Activated T-helper 1 cell treated with anti-CD3 and anti-CD28 coated beads, Interleukin-2, amount 50 U/mL, for 16 hours (primary cell): ENCODE results near the gene ROBO2.

Source experiments
- DNase-seq, 2 donors: peaks; one replicate each; pipeline ENCODE4 v3.0.0-alpha.2; 2020; ENCODE audit warnings: low read depth in 1 of 2, low spot score in 1 of 2

ROBO2 gene

DNA sequence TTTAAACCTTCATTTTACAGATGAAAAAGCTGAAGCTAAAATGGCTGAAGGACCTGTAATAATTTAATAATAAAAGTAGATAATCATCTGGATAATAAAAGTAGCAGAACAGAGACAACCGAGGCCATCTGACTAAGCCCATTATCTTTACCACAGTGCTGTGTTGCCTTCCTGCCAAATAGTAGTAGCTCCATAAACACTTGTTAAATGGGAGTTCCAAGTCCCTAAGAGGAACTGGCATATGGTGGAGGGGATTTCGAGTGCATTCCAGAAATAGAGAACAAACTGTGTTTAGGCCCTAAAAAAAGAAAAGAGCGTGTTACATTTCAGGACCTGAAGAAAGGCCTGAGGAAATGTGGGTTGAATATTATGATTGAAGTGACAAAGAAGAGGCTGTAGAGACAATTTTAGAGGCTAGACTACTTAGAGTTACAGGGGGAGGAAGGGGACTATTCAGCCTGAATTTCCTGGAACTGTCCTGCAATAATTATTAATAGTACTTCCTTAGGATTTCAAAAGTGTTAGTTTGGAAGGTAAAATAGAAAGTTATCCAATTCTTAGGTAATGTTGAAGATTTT, 424.3 kb downstream of the ROBO2 start:
- no peak for DNase-seq

DNA sequence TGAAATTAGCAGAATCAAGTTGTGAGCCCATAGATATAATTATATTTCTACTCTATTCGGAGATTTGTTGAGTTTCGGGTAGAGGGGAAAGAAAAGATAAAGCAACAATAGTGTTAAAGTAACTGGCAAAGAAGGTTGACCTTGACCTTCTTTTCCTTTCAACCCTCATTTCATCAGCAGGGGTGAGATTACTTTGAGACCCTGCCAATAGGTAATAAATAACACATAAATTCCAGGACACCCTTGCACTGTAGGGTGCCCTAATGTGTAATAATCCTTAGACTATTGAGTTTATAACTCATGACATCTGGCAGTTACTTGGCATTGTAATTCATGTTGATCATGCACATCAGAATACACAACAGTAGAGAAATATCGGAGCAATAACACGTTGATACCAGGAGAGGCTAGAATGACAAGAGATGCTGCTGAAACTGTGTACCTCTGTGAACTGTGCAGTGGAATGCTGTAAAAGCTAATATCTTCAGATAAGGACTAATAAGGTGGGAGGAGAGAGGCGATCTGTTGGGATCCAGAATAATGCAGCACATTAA, 426.7 kb downstream of the ROBO2 start:
- no peak for DNase-seq

GRCh38 chr3:77467702-77468625, 428.1 kb downstream of the ROBO2 start:
- DNase-seq = no peak

DNA sequence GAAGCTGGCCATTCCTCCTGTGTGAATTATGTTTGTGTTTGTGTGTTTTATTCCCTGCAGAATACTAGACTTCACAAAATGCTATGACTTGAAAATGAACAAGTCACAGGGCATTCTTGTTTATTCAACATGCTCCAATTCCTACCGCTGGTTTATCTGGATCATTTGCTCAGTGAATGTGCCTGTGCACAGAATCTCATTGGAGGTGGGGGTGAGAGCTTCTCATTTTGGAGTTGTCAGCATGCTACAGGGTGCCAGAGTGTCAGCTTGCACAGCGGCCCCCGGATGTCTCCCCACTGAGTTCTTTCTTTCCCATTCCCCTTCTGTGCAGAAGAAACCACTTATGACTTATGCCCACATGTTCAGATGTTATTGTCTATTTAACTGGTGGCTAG, 428.7 kb downstream of the ROBO2 start:
- DNase-seq = no peak

- no peak for DNase-seq
Observed at GRCh38 chr3:77475507-77475906, 435.6 kb downstream of the ROBO2 start.

DNA sequence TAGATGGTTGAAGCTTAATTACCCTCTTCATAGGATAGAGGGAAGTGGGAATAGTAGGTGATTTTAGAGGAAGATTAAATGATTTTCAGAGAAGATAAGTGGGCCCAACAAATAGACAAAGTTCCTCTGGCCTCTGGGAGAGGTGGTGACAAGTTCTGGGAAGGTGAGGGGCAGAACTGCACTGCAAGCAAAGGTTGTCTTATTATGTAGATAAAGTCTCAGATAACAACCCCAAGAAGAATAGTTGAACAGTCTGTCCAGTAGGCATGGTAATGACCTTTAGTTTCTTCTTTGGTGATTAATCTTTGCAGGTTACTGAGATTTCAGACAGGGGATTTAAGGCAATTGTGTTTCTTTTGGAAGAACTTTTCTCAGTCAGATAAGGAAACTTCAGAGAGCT, 439.1 kb downstream of the ROBO2 start:
- DNase-seq = no peak

GRCh38 chr3:77489216-77489615, 449.3 kb downstream of the ROBO2 start:
- no peak for DNase-seq

DNA sequence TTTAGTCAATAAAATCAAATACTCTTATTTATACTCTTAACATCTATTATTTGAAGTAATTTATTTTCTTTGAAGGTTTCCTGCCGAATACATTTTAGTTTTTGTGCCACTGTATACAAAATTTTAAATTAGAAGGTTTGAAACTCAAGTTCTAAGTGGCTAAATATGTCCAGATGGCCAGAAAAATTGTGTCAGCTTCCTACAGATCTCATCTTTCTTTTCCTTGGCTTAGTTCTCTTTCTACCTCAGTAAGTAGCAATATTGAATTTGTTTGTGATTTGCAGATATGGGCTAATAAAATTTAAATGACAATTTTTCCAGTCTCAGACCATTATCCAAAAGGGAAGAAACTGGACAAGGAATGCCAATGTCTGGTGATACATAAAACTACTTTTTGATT, 452.1 kb downstream of the ROBO2 start:
- no peak for DNase-seq

GRCh38 chr3:77500721-77501120, 460.8 kb downstream of the ROBO2 start:
- DNase-seq = no peak

DNA sequence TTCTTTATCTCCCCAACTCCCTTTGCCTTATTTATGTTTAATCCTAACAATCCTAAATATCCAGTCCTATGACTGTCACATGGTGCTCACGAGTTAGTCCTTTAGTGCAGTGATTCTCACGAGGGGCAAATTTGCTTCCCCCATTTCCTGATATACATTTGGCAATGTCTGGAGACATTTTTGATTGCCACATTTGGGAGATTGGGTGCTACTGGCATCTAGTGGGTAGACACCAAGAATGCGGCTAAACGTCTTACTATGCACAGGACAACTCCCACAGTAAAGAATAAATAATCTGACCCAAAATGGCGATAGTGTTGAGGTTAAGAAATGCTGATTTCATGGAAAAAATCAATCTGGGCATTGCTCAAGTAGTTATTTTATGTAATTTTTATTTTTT, 466.5 kb downstream of the ROBO2 start:
- no peak for DNase-seq

GRCh38 chr3:77513542-77513941, 473.6 kb downstream of the ROBO2 start:
- DNase-seq = no peak

GRCh38 chr3:77514766-77515165, 474.9 kb downstream of the ROBO2 start:
- no peak for DNase-seq

DNA sequence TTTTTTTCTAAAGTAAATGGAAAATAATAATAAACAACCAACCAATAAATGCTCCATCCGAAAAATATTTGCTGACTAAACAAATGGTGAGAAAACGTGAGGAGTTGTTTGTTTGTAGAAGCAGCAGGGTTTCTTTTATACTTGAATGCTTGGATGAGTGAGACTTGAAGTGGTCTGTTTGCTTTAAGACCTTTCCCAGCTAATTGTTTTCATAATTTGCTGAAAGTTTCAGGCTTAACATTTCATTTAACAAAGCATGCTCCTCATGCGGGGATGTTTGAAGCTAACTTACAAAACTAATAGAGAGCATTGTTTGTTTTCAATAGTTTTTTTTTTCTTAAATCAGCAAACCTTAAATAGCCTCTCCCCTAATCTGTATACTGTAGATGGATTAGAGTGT, 484.6 kb downstream of the ROBO2 start:
- no peak for DNase-seq

GRCh38 chr3:77524946-77525682, 485.2 kb downstream of the ROBO2 start:
- DNase-seq = no peak

DNA sequence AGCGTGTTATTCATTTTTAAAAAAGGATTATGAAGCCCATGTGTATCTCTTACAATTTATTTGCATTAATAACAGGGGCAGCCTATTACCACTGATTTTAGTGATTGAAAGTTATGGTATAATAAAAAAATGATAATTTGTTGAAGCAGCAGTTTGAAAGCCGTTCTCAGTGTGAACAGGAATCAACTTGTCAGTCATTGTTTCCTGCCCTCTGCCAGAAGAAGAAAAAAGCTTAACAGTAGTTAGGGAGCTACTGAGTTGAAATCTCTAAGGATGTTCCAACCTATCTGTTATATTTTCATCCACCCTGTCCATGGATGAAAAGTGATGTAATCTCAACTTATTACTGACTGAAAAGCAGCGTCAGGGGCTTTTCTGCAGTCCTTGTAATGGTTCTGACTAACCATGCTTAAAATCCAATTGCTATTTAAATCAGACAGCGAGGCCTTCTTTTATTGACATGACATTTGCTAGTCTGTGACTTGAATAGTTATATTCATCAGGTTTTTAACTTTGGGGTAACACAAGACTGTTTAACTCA, 486.7 kb downstream of the ROBO2 start:
- DNase-seq = no peak

GRCh38 chr3:77529522-77529921, 489.6 kb downstream of the ROBO2 start:
- no peak for DNase-seq

- DNase-seq = no peak
Observed at GRCh38 chr3:77530870-77531269, 491.0 kb downstream of the ROBO2 start.

- no peak for DNase-seq
Observed at GRCh38 chr3:77535116-77535515, 495.2 kb downstream of the ROBO2 start.

- DNase-seq = no peak
Observed at GRCh38 chr3:77536038-77536775, 496.3 kb downstream of the ROBO2 start.

DNA sequence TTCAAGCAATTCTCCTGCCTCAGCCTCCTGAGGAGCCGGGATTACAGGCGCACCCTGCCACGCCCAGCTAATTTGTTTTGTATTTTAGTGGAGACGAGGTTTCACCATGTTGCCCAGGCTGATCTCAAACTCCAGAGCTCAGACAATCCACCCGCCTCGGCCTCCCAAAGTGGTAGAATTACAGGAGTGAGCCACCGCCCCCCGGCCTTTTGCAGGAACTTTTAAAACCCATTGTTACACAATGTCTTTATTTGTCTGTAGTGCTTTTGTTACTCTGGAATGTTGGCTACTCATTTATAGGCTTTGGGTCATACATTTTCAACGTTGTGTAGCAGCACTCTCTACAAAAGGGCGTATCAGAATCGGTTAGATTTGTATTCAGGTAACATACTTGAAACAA, 499.1 kb downstream of the ROBO2 start:
- no peak for DNase-seq

DNA sequence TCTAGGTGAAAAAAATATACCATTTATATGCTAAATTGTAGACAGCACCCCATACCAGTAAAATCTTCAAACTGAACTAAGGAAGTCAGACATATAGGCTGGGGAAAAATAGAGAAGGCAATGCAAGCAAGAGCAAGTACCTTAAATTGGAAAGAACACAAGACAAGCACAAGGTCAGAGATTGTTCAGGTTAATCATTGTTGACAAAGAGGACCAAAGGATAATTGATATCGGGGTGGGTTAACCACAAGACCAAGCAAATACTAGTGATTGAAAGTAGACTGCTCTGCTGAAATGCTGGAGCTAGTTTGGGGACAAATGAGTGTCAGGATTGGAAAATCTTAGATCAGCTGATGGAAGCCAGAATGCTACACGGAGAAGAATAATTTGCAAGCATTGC, 499.8 kb downstream of the ROBO2 start:
- DNase-seq = no peak
